Measurements from ENCODE around the gene LIPN.

- no peak for TF ChIP-seq CTCF (IDR thresholded peaks at IDR 0.05 in 8 of 11, conservative IDR thresholded peaks at IDR 0.05 in 3 of 11)
- TF ChIP-seq POLR2A (IDR thresholded peaks at IDR 0.05), result no peak
Observed at GRCh38 chr10:88765816-88766215, 6.0 kb downstream of the LIPN start.
